NB4 (cell line): Measurements from ENCODE around the gene IL34.

Experiments used
- TF ChIP-seq, protein P1 (sequence below): IDR thresholded peaks from one replicate; pipeline ENCODE4 v1.5.1; 2012; ENCODE audit warnings: low read depth, low read length
- TF ChIP-seq, protein P2 (sequence below): IDR thresholded peaks from 2 replicates; pipeline ENCODE4 v1.6.1; 2011; ENCODE audit warnings: low read depth, low read length

DNA sequence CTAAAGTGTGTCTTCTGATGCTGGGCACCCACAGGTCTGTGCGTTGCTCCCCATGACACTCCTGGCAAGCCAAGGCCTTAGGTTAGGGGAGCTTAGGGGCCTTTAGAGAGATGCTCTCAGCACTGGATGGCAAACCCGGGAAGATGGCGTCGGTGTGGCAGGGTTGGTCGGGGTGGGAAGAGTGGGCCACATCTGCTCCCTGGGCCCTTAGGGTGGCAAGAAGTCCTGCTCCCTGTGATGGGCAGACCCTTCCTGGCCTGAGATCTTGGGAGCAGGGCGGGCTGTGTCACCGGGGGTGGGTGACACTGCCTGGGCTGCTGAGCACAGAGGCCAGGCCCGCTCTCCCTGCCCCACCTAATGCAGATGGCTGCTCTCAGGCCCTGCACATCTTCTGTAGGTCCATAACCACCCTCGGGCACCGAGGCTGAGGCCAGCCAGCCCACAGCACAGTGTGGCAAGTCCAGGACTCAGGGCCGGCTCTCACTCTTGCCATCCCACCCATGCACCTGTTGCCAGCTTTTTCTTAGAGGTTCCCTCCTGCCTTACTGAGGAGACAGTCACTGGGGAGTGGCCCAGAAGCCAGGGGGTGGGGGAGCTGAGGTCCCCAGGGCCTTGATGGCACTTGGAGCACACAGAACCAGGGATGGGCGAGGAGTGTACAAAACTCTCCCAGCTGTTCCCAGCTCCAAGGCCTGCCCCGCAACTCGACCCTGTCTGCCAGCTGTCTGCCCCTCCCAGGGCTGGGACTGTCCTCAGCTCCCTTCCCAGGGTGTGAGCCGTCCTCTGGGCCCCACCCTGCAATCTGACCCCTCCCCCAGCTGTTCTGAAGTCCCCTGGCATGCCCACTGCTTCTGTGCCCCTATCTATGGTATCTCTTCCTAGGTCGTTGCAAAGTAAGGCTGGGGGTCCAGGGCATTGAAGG is 43.9 kb downstream of the IL34 start:
- TF ChIP-seq, protein P1, sequence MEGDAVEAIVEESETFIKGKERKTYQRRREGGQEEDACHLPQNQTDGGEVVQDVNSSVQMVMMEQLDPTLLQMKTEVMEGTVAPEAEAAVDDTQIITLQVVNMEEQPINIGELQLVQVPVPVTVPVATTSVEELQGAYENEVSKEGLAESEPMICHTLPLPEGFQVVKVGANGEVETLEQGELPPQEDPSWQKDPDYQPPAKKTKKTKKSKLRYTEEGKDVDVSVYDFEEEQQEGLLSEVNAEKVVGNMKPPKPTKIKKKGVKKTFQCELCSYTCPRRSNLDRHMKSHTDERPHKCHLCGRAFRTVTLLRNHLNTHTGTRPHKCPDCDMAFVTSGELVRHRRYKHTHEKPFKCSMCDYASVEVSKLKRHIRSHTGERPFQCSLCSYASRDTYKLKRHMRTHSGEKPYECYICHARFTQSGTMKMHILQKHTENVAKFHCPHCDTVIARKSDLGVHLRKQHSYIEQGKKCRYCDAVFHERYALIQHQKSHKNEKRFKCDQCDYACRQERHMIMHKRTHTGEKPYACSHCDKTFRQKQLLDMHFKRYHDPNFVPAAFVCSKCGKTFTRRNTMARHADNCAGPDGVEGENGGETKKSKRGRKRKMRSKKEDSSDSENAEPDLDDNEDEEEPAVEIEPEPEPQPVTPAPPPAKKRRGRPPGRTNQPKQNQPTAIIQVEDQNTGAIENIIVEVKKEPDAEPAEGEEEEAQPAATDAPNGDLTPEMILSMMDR, result no peak
- TF ChIP-seq, protein P2, sequence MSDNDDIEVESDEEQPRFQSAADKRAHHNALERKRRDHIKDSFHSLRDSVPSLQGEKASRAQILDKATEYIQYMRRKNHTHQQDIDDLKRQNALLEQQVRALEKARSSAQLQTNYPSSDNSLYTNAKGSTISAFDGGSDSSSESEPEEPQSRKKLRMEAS, result no peak
